Lower leg skin (tissue), 3 donors: Measurements from ENCODE around the gene POU2F3.

Experiments
- CTCF ChIP-seq, 3 donors: fragments of 450-650 bp; IDR thresholded peaks; one replicate each; pipeline ENCODE4 v1.5.1; 2016; ENCODE audit warnings: antibody characterized with exemption in 3 of 3, mild to moderate bottlenecking in 3 of 3, moderate library complexity in 2 of 3
- POLR2A ChIP-seq, 2 donors: fragments of 450-650 bp; IDR thresholded peaks; one replicate each; pipeline ENCODE4 v1.6.1; 2016 to 2017; ENCODE audit warnings: antibody characterized with exemption in 2 of 2, mild to moderate bottlenecking in 1 of 2, moderate library complexity in 1 of 2

- no peak for TF ChIP-seq CTCF (IDR thresholded peaks at IDR 0.05)
- no peak for TF ChIP-seq POLR2A (IDR thresholded peaks at IDR 0.05)
Observed at GRCh38 chr11:120302001-120302805, 62.3 kb downstream of the POU2F3 start.
